ENCODE measurements around the gene TMEM125.

The TMEM125 gene

GRCh38 chr1:43274804-43275180, 5.0 kb downstream of the TMEM125 start:
- DNase-seq, result no peak

GRCh38 chr1:43275826-43276620, 6.2 kb downstream of the TMEM125 start:
- DNase-seq, result no peak

GRCh38 chr1:43276673-43277072, 6.9 kb downstream of the TMEM125 start:
- DNase-seq, result no peak

- no peak for DNase-seq
These were observed 7.5 kb downstream of the TMEM125 start for GRCh38 chr1:43277116-43277876.

- no peak for DNase-seq
These were observed 9.4 kb downstream of the TMEM125 start for GRCh38 chr1:43279161-43279560.

- DNase-seq, result no peak
These were observed 9.9 kb downstream of the TMEM125 start for GRCh38 chr1:43279666-43280065.

GRCh38 chr1:43280692-43281091, 10.9 kb downstream of the TMEM125 start:
- DNase-seq, result no peak

GRCh38 chr1:43282220-43283195, 12.7 kb downstream of the TMEM125 start:
- DNase-seq, result no peak

- DNase-seq, result no peak
These were observed 14.3 kb downstream of the TMEM125 start for GRCh38 chr1:43284065-43284464.

GRCh38 chr1:43284546-43285110, 14.8 kb downstream of the TMEM125 start:
- no peak for DNase-seq

GRCh38 chr1:43285269-43285990, 15.6 kb downstream of the TMEM125 start, which contains the start of gene C1orf210:
Gene C1orf210 (minus strand): TSS chr1:43285581. CDS start chr1:43283270, 2,311 bp downstream.
- no peak for DNase-seq

- DNase-seq, result no peak
These were observed 16.3 kb downstream of the TMEM125 start for GRCh38 chr1:43286115-43286514.

- DNase-seq, result no peak
These were observed 16.8 kb downstream of the TMEM125 start for GRCh38 chr1:43286533-43286932.

- DNase-seq, result peak; percentile 54 to 70
These were observed 18.4 kb downstream of the TMEM125 start for GRCh38 chr1:43288058-43288784.

GRCh38 chr1:43288785-43289706, 19.3 kb downstream of the TMEM125 start:
- DNase-seq, result no peak

- DNase-seq, result peak in 1 of 2 experiments; percentile 65
These were observed 22.4 kb downstream of the TMEM125 start for GRCh38 chr1:43292216-43292615.

GRCh38 chr1:43292679-43293078, 22.9 kb downstream of the TMEM125 start:
- no peak for DNase-seq

- DNase-seq, result no peak
These were observed 23.4 kb downstream of the TMEM125 start for GRCh38 chr1:43293176-43293575.

- no peak for DNase-seq
These were observed 24.3 kb downstream of the TMEM125 start for GRCh38 chr1:43293896-43294760.
